ENCODE measurements around the gene ID2.

DNA sequence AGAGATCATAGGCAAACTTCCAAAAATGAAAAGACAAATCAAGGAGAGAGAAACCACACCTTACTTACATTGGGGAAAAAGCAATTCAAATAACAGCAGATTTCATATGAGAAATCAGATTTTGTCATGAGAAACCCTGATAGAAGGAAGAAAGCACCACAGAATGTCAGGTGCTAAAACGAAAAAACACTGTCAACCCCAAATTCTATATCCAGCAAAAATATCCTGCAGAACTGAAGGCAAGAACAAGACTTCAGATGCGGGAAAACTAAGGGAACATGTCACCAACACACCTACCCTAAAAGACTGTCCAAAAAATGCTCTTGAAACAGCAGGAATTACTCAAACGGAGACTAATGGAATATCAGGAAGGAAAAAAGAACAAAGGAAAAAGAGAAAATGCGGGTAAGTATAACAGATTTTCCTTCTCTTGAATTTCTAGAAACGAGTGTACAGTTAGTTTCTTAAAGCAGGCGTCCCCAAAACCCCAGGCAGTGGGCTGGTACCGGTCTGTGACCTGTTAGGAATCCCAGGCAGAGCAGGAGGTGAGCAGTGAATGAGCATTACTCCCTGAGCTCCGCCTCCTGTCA, 7.3 kb upstream of the ID2 start:
- TF ChIP-seq CTCF (IDR thresholded peaks at IDR 0.05) (no peak), POLR2AphosphoS5 (IDR thresholded peaks at IDR 0.05; ENCODE audit: low read depth, low read length) (no peak), REST (IDR thresholded peaks at IDR 0.05; ENCODE audit: insufficient read depth in 1 of 2, low read depth in 2 of 2, low read length in 1 of 2) (no peak), SIN3A (IDR thresholded peaks at IDR 0.05; ENCODE audit: borderline replicate concordance, insufficient read depth, low read depth, low read length) (no peak), TCF7L2 (IDR thresholded peaks at IDR 0.05; ENCODE audit: low read depth, low read length) (no peak)
